HG02943 (cell line): ENCODE measurements around the gene TEX2.

Experiments used
- ATAC-seq: cut with Tn5 transposase; IDR thresholded peaks from one replicate; pipeline ENCODE4 v1.9.1; 2021; ENCODE audit warnings: mild to moderate bottlenecking, low read depth, moderate library complexity; ENCODE audit not compliant: unreplicated experiment

TEX2 gene

DNA sequence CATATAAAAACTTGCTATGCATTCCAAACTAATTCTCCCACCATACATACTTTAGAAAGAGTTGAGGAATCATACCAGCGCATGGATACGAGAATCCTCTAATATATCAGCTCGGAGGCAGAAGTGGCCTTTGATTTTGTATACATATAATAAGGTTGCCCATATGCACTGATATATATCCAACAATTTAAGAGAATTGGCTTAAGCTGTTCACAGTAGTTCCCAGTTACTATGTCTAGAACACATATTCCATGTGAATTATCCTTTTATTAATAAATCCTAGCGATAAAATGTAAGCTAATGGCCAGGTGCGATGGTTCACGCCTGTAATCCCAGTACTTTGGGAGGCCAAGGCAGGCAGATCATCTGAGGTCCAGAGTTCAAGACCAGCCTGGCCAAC lies 113.9 kb downstream of the TEX2 start:
- ATAC-seq, result no peak

DNA sequence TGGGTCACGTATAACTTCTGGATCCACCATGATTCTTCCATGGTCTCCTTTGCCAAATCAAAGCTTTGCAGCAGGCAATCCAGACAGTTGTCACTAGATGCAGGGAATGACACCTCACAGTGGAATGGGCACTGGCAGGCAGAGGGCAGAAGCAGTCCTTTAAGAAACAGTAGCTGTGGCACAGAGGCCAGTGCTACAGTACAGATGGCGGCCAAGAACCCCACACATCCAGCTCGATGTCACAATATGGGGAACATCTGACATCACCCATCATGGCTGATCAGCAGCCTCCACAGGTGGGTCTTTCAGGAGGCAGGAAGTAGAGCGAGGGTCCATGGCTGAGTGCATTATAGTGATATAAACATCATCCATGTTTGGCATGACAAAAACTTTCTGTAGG lies 114.4 kb downstream of the TEX2 start:
- ATAC-seq, result no peak

DNA sequence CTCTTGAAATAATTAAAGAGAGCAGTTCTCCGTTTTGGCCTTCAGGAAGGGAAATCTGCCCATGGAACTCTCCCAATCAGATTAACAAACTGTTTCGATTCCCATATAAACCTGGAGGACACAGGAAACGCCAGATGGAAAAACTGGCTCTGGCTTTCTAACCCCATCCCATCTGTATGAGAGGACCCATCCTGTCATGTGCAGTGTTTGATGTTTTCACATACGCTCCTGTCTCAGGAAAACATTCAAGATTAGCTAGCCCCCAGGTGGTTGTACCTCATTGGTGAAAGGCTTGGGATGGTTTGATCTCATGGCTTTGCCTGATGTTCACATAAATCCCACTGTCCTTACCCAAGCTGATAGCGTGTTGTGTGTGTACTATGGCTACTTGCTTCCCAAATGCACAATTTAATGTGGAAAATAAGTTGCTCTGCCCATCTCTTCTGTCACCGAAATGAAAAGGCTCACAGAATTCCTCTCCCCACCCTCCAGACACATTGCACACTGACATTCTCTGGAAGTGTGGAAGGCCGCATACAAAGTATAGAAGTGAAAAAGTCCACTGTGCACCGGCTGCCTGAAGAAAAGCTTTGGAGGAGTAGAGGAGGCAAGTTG lies 114.9 kb downstream of the TEX2 start:
- no peak for ATAC-seq

DNA sequence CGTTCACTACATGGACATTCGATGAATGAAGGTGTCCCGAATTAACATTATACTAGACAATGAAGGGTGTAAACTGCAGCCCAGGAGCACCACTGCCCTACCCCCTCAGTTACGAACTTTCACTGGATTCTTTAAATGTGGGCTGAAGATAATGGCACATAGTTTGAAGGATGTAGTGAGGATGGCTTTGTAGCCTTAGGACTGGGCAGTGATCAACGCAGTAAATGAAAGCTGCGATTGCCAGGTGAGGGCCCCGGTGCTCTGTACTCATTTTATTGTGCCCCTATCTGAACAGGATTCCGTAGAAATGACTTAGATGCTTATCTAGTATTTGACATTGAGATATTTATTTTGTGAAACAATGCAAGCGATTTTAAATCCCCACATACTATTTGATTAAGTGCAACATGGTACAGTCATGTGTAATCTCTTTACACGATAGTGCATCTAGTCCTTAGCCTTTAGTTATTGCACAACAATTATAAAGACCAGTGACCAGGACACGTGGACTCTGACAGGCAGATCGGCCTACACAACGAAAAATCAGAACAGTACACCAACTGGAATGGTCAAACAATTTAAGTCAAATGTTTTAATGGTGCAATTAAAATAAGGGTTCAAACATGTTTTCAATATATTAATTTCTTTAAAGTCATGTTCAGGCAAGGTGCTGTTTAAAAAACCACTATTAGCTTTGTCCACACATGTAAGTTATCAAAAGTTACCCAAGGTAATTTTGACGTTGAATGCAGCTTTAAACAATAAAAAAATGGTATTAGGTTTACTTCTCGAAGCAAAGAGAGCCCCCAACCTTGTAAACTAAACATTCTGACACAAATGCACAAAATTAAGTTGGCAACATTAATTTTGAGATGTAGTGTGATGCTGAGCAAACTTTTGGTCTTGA lies 115.7 kb downstream of the TEX2 start:
- ATAC-seq, result no peak

DNA sequence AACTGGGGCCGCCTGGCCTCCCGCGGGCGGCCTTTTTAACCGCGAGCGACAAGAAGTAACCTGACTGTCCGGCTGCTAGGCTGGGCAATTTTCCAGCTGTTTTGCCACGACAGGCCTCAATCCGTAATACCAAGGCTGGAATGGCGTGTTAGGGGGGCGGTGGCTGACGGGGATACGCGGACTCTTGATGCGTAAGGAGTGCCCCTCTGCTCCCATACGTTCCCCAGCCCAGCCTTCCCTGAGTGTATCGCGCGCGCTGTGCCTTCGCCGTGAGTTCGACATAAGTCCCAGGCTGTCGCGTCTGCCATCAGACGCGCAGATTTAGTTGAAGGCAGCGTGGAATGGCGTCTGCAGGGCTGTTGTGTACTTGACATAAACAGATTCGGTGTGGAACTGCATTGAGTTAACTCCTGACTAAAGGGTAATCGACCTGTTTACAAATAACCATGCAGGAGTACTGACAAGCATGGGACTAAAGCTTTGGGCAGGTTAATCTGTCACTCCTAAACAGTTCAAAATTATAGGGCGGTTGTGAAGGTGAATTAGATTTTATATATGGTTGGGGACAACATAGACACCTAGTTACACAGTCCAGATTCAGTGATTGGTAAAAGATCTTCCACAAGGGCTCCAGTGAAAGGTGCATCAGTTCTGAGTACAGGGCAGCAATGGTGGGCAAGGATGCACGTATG lies 116.5 kb downstream of the TEX2 start:
- ATAC-seq, result no peak

DNA sequence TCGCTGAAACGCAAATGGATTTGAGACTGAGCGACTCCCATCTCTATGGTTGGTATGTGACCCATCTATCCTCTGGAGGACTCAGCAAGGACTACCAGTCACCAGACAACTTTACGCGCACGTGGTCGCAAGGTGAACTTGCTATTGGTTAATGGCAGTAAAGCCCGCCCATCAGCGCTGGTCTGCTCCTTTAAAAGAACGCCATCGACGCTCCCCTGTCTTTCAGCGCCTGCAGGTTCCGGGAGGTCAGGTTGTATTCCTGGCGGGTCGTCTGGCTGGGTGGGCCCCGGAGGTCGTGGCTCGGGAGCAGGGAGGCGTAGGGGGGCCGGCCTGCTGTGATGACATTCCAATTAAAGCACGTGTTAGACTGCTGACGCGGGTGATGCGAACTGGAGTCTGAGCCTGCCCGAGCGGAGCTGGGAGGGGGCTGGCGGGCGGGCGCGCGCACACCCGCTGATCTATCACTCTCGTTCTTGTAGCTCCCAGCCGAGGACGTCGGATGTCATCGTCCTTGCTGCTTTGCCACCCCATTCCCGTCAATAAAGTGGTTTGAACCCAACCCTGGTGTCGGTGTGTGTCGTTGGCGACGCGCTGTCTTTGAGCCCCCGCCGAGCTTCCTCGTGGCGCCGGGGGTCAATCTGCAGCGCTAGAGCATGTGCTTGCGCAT lies 117.2 kb downstream of the TEX2 start:
- ATAC-seq, result peak; percentile 92

DNA sequence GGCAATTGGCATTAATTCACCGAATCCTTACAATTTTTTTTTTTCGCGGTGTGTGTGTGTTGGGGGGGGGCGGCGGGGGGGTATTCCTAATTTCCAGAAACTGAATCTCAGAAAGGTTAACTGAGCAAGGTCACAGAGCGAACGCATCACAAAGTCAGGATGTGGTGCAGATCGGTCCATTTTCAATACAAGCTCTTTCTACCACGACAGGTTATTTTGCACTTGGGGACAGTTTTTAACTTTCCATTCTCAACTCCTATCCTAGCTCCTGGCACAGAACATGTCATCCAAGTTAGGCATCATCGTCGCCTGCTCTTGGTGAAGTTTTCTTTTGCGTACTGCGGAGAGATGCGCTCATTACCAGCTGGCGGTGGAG lies 117.7 kb downstream of the TEX2 start:
- no peak for ATAC-seq

DNA sequence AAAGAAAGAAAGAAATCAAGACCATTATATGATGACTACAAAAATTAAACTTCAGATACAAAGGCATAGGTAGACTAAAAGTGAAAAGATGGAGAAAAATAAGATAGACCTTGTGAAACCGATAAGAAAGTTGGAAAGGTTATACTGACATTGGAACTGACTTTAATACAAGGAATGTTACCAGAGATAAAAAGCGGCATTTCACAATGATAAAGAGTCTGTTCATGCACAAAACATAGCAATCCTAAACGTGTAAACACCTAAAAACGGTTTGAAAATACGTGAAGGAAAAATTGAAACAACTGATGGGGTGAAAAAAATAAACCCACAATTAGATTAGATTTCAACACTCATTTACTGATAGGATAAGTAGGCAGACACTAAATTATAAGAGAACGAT lies 123.5 kb downstream of the TEX2 start:
- no peak for ATAC-seq

DNA sequence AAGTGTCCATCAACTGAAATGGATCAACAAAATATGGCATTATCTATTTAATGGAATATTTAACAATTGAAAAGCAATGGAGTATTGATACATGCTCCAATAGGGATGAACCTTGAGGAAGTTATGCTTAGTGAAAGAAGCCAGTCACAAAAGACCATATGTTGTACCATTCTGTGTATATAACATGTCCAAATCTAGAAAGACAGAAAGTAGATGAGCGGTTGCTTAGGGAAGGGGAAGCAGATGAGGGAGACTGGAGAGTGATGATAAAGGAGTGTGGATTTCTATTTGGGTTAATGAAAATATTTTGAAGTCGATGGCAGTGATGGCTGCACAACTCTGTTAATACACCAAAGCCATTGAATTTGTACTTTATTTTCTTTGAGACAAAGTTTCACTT lies 124.6 kb downstream of the TEX2 start:
- no peak for ATAC-seq

DNA sequence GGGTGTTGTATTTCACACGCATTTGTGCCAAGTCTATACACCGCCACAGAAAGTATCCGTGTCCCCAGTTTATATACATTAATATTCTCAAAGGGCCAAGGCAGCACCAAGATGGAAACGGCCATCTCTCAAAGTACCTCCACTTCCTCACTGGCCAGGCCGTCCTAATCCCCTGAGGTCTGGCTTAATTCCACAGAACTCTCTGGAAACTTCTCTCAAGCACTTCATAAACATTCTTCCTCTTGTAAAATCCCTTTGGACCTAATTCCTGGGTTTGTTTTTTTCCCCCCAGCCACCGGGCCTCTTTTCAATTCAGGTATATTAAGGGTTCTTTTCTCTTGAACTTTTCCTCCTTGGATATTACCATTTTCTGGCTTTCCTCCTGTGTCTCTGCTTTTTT lies 128.1 kb downstream of the TEX2 start:
- no peak for ATAC-seq

DNA sequence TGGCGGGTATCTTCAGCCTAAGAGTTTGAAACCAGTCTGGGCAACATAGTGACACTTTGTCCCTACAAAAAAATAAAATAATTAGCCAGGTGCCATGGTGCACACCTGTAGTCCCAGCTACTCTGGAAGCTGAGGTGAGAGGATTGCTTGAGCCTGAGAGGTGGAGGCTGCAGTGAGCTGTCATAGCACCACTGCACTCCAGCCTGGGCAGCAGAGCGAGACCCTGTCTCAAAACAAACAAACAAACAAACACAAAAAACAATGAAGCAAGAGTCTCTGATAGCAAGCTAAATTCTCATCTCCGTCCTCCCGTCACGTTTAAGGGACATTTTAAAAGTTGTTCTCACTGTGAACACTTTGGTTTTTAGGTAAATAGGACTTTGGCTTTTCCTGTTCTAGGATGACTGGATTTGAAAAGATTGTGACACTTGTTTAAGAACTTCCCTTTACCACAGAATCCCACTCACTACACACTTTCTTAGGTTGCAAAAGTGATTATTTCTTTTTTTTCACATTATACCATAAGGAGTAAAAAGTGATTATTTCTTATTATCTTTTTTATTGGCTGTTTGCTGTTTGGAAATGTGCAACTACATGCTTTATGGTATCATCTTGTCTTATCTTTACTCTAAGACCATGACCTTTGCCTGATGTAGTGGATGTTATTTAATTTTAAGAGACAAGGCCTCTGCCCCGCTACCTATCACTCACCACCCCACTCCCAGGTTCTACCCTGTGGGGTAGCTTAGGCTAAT lies 128.7 kb downstream of the TEX2 start:
- no peak for ATAC-seq

DNA sequence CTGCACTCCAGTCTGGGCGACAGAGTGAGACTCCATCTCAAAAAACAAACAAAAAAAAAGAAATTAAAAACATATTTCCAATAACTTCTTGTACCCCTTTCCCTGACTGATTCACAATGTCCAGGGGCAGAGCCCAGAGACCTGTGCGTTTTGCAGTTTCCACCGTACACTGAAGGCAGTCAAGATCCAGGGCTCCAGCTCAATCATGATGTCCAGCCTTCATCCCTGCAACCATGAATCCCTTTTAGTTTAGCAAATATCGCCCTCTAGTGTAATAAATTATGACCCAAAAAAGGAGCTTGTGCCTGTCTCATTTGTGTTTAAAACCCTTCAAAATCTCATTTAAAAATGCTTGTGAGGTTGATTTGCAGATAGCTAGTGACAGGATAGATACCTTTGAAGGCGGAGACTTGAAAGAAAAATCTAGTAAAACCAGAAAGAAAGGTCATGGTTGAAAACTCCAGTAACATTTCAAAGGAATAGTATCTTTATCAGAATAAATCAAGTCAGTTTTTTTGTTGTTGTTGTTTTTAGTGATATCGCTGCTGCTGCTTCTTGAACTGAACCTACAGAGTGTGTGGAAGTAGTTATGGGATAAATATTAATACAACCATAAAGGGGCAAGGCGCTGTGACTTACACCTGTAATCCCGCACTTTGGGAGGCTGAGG lies 129.4 kb downstream of the TEX2 start:
- no peak for ATAC-seq

DNA sequence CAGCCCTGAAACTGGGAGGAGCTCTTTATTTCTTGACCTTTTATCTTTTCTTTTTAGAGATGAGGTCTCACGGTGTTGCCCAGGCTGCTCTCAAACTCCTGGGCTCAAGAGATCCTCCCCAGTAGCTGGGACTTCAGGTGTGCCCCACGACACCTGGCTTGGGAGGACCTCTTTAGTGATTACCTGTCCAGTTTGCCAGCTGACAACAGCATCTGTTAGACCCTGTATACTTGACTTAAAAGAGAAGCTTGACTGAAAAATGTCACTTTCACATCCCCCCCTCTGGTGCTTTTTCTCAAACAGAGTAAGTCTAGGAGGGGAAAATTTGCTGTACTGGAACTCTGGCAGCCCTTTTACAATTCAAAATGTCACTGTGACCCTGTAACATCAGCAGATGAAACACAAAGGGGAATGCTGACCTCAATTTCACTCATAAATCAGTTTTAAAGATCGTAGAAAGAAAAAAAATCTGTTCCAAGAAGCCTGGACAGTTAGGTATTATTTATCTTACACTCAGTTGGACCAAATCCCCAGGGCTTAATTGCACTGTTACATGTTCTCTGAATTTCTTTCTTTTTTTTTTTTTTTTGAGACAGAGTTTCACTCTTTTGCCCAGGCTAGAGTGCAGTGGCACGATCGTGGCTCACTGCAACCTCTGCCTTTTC lies 131.3 kb downstream of the TEX2 start:
- no peak for ATAC-seq

DNA sequence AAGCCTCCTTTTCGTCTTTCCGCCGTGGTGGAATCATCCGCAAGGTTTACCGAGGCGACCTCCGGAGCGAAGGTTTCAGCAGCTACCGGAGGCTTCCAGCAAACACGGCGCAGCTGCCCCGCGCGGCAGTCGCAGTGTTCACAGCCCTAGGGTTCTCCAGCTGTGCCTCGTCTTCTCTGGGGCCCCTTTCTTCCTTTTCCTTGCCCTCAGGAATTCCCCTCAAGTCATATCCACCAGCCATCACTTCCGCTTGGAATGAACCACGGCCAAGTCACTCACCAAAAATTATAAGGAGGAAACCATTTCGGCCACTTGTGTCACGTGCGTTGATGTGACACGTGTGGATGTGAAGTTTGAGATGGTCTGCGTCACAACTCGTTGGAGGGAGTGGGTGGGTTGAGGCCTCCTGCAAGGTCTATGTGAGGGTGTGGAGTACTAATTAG lies 132.5 kb downstream of the TEX2 start:
- ATAC-seq, result peak; percentile 38

DNA sequence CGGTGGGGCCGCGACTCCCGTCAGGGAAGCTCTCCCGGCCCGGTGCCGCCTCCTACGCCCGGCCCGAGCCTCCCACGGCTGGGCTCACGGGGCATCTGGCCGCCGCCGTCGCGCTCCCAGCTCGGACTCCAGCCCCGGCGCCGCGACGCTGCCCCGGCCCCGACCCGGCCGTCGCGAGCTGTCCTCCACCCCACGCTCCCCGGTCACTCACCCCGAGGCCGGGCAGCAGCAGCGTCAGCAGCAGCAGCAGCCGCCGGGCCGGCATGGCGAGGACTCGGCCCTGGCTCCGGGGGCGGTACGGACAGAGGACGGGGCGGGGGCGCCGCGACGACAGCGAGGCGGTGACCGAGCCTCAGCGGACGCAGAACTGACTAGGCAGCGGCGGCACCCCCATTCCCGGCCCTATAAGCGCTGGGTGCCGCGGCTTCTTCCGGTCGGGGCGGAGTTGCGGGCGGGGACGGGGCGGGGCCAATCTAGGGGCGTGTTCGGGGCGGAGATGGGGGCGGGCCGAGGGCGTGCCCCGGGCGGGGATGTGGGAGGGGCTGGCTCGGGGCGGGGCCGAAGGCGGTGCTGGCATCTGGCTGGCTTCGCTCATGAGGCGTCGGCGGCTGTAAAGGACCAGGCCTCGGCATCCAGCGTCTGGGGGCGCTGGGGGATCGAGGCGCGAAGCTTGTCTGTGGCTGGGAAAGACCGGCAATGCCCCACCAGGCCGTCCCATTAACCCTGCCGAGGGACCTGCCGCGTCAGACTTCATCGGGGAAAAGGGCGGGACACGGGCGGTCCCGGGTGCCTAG lies 133.1 kb downstream of the TEX2 start, which contains the start of gene ERN1:
Gene ERN1, minus strand, starts transcription at position 380 of the 794 bp plus-strand sequence. Its CDS starts 115 bp downstream, at position 265.
- peak; percentile 56 for ATAC-seq

DNA sequence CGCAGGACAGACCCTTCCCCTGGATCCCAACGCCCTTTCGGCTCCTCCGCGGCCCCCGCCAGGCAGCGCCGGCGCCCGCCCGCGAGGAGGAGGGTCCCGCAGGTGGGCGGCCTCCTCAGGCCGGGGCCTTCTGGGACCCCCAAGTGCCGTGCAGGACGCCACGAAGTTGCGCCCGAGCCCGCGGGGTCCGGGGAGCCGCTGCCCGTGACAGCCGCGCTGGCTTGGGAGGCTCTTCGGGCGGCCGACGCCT lies 133.6 kb downstream of the TEX2 start:
- peak; percentile 2 for ATAC-seq

DNA sequence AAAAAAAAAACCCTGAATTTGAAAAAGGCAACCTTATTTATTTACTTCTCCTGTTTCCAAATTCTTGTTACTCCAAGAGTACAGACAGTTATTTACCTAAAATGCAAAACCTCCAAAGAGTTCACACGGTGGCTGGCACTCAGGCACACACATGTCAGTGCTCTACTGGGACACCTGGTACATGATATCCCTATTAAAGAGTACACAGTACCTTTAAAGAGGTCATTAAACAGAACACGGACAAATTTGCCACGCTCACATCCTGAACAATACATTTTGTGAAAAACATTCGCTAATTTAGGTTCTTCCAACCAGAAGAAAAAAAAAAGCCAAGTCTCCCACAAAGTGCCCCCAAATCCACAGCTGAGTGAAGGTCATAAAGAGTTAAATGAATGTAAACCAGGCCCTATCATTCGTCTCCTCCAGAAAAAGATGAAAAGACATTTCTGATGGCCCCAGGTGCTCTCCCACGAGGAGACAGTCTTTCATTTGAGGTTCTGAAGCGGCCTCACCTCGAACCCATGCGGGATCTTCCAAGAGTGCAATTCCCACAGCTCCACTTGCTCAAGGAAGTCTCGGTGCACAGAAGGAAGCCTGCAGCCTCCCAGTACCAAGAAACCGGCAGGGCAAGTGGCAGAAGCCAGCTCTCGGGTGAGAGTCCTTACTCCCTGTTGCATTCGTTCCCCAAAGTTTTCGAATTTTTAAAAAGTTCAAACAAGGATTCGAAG lies 134.1 kb downstream of the TEX2 start:
- peak; percentile 1 for ATAC-seq

DNA sequence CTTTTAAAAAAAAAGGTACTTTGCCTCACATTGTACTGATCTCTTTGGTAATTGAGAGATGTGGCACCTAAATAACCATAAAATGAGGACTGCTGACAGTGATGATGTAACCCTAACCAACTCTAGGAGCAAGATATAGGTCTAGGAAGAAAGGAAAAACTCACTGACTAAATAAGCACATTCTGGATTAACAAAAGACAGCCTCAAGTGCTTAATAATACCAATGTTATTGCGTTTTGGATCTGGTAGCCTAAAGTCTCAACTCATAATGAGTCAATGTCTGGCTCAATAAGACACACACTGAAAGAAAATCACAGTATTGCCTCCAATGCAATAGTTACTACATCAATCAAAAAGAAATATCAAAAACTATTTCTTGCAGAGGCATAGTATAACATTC lies 136.1 kb downstream of the TEX2 start:
- ATAC-seq, result no peak
